GM12872 (cell line): Measurements from ENCODE around the gene MTURN.

Experiments used
- TF ChIP-seq, protein P1 (sequence below): IDR thresholded peaks from 3 replicates; pipeline ENCODE4 v1.5.1; 2011; ENCODE audit warnings: low read depth, mild to moderate bottlenecking, low read length, moderate library complexity; ENCODE audit not compliant: insufficient read depth

Gene MTURN

GRCh38 chr7:30134611-30135300, at the start of gene MTURN:
Gene MTURN, plus strand, starts transcription at chr7:30134986. Its CDS starts 151 bp downstream, at chr7:30135137.
- TF ChIP-seq, protein P1, sequence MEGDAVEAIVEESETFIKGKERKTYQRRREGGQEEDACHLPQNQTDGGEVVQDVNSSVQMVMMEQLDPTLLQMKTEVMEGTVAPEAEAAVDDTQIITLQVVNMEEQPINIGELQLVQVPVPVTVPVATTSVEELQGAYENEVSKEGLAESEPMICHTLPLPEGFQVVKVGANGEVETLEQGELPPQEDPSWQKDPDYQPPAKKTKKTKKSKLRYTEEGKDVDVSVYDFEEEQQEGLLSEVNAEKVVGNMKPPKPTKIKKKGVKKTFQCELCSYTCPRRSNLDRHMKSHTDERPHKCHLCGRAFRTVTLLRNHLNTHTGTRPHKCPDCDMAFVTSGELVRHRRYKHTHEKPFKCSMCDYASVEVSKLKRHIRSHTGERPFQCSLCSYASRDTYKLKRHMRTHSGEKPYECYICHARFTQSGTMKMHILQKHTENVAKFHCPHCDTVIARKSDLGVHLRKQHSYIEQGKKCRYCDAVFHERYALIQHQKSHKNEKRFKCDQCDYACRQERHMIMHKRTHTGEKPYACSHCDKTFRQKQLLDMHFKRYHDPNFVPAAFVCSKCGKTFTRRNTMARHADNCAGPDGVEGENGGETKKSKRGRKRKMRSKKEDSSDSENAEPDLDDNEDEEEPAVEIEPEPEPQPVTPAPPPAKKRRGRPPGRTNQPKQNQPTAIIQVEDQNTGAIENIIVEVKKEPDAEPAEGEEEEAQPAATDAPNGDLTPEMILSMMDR = no peak

GRCh38 chr7:30086529-30086928, 48.3 kb upstream of the MTURN start:
- TF ChIP-seq, protein P1 = no peak

- TF ChIP-seq, protein P1 = no peak
Observed at GRCh38 chr7:30087371-30087770, 47.4 kb upstream of the MTURN start.

DNA sequence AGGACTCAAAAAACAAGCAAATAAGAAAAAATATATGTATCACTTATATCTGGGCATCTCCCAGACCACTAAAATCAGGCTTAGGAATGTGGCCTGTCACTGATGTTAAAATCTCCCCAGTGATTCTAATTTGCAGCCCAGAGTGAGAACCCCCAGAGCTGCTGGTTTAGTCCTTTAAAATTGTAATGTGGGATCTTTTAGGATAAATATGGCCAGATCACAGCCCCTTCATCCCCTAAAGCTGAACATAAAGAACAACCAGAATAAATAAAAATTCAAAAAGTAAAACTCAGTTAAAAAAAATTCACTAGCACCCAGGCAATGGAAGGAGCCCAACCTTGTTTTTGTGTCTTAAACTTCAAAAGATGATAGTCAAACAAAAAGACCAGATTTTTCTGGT, 46.4 kb upstream of the MTURN start:
- TF ChIP-seq, protein P1 = no peak

DNA sequence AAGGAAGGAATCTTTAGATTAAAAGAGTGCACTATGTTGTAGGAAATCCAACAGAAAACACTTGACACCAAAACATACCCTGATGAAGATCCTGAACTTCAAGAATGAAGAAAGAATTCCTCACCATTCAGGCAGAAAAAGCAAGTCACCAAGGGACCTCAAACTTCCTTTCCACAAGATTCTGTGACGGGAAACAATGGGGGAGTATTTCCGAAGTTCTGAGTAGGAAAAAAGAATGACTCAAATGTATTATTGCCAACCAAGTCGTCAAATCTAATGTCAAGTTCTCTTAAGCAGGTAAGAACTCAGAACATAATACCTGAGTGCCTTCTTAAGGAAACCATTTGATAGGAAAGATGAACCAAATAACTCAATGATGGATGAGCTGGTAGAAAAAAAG, 44.7 kb upstream of the MTURN start:
- TF ChIP-seq, protein P1 = no peak

GRCh38 chr7:30091491-30091912, 43.3 kb upstream of the MTURN start:
- TF ChIP-seq, protein P1 = no peak

GRCh38 chr7:30091987-30092386, 42.8 kb upstream of the MTURN start:
- TF ChIP-seq, protein P1 = no peak
